Nasal cavity respiratory epithelium epithelial cell of viscerocranial mucosa (primary cell): ENCODE data around the gene C1QTNF9. TPM values are rescaled to one million over a fixed set of nuclear protein-coding genes. Genes with fewer than 3 reads are reported as not detected.

Experiments
- total RNA-seq: library from RNA; depleted of rRNA; stranded (reverse); fragments of >200 nt; gene quantifications from 2 replicates; pipeline ENCODE4 v1.2.3, GENCODE V29; 2014

Gene C1QTNF9
- total RNA-seq: not detected in 2 replicates

GRCh38 chr13:24309300-24309699, at the start of gene C1QTNF9:
TSS of gene C1QTNF9 (plus strand) at chr13:24309580. CDS start at chr13:24316004, 6,424 bp downstream.

Other genes starting within 250 kb of the C1QTNF9 start
- gene SPATA13, start 148.9 kb upstream of the C1QTNF9 start, total RNA-seq: 1.7 and 1.9 TPM in 2 replicates
- 7.2 and 44.5 TPM in 2 replicates for gene PARP4, start 203.2 kb downstream of the C1QTNF9 start, total RNA-seq